Measurements from ENCODE around the gene FBXO10. TPM values are rescaled to one million over a fixed set of nuclear protein-coding genes. Genes with fewer than 3 reads are reported as not detected.

The FBXO10 gene
- total RNA-seq, 1 donor from 2014 or later = 68.7 TPM

DNA sequence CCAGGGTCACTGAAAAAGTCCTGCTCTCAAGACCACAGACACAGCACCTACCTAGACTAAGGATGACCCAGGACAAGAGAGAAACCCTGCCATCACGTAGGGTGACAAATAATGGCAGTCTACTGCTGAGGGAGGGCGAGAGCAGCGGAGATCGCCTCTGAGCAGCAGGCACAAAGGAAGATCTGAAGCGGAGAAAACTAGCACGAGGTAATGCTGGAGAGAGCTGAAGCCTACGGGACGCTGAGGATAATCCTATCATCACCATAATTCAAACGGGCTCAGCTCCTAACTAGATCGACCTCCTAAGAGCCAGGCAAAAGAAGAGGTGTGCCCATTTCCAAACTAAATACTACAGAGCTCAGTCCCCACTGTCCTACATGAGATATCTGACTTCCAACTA, 41.3 kb downstream of the FBXO10 start:
- Mint-ChIP-seq H3K36me3 (ENCODE audit: unreplicated experiment) (peaks cover 4% of the 10 kb centered on the region), H3K9me3 (ENCODE audit: unreplicated experiment) (no peaks in the 10 kb centered on the region)

DNA sequence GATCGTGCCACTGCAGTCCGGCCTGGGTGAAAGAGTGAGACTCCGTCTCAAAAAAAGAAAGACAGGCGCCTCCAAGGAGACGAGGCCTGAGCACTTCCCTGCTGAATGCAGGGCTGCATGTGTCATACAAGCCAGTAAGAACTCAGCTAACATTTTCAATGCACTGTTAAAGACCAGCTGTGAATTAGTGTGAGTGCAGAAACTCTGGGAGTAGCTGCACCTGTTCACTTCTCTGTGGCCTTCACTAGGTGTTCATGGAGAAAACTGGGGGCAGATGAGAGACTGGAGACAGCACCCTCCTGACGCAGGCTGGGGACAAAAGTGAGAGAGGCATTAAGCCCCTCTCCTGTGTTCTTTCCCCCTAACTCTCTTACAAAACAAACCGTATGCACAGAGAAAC, 41.8 kb downstream of the FBXO10 start:
- Mint-ChIP-seq H3K4me3 (ENCODE audit: unreplicated experiment) (no peak overlapping the region), H3K36me3 (ENCODE audit: unreplicated experiment) (peaks cover 4% of the 10 kb centered on the region), H3K4me1 (ENCODE audit: low read depth, unreplicated experiment) (peaks cover 4% of the 10 kb centered on the region), H3K27ac (ENCODE audit: unreplicated experiment) (no peak overlapping the region), H3K9me3 (ENCODE audit: unreplicated experiment) (no peaks in the 10 kb centered on the region), H3K27me3 (ENCODE audit: unreplicated experiment) (peaks cover 2% of the 10 kb centered on the region)
- no peak for DNase-seq
- TF ChIP-seq, protein P1, sequence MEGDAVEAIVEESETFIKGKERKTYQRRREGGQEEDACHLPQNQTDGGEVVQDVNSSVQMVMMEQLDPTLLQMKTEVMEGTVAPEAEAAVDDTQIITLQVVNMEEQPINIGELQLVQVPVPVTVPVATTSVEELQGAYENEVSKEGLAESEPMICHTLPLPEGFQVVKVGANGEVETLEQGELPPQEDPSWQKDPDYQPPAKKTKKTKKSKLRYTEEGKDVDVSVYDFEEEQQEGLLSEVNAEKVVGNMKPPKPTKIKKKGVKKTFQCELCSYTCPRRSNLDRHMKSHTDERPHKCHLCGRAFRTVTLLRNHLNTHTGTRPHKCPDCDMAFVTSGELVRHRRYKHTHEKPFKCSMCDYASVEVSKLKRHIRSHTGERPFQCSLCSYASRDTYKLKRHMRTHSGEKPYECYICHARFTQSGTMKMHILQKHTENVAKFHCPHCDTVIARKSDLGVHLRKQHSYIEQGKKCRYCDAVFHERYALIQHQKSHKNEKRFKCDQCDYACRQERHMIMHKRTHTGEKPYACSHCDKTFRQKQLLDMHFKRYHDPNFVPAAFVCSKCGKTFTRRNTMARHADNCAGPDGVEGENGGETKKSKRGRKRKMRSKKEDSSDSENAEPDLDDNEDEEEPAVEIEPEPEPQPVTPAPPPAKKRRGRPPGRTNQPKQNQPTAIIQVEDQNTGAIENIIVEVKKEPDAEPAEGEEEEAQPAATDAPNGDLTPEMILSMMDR (IDR thresholded peaks at IDR 0.05; ENCODE audit: partially characterized antibody, unreplicated experiment) = no peak

More for the DNA sequence above, 41.3 kb downstream of the FBXO10 start:
- Mint-ChIP-seq H3K4me1 (ENCODE audit: low read depth, unreplicated experiment) (peaks cover 4% of the 10 kb centered on the region), H3K4me3 (ENCODE audit: unreplicated experiment) (no peak overlapping the region), H3K27me3 (ENCODE audit: unreplicated experiment) (peaks cover 2% of the 10 kb centered on the region), H3K27ac (ENCODE audit: unreplicated experiment) (peak overlapping the region; percentile 56)
- DNase-seq = no peak
- TF ChIP-seq, protein P1 (IDR thresholded peaks at IDR 0.05; ENCODE audit: partially characterized antibody, unreplicated experiment) = no peak

DNA sequence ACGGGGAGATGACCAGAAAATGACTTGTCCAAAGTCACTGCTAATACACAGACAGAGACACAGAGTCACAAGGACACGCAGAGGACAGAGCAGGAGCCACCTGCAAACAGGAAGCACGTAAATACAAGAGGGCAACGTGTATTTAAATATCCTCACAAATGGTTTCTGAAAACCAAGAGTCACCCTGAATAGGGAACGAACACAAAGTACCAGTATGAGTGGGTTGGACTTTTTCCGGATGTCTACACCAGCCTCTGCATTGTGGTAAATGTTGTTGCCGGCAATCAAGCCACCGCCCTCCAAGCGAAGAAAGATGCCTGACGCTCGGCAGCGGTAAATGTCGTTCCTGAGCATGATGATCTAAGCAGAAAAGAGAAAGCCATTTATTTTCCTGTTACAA, 44.5 kb downstream of the FBXO10 start:
- no peak overlapping the region for H3K4me3 Mint-ChIP-seq (ENCODE audit: unreplicated experiment)
- no peak for DNase-seq
- peaks cover 4% of the 10 kb centered on the region for H3K4me1 Mint-ChIP-seq (ENCODE audit: low read depth, unreplicated experiment)
- H3K36me3 Mint-ChIP-seq (ENCODE audit: unreplicated experiment) = peaks cover 8% of the 10 kb centered on the region
- H3K27ac Mint-ChIP-seq (ENCODE audit: unreplicated experiment) = no peak overlapping the region
- H3K9me3 Mint-ChIP-seq (ENCODE audit: unreplicated experiment) = peaks cover 1% of the 10 kb centered on the region
- TF ChIP-seq, protein P1 (IDR thresholded peaks at IDR 0.05; ENCODE audit: partially characterized antibody, unreplicated experiment) = no peak
- H3K27me3 Mint-ChIP-seq (ENCODE audit: unreplicated experiment) = peaks cover 2% of the 10 kb centered on the region

DNA sequence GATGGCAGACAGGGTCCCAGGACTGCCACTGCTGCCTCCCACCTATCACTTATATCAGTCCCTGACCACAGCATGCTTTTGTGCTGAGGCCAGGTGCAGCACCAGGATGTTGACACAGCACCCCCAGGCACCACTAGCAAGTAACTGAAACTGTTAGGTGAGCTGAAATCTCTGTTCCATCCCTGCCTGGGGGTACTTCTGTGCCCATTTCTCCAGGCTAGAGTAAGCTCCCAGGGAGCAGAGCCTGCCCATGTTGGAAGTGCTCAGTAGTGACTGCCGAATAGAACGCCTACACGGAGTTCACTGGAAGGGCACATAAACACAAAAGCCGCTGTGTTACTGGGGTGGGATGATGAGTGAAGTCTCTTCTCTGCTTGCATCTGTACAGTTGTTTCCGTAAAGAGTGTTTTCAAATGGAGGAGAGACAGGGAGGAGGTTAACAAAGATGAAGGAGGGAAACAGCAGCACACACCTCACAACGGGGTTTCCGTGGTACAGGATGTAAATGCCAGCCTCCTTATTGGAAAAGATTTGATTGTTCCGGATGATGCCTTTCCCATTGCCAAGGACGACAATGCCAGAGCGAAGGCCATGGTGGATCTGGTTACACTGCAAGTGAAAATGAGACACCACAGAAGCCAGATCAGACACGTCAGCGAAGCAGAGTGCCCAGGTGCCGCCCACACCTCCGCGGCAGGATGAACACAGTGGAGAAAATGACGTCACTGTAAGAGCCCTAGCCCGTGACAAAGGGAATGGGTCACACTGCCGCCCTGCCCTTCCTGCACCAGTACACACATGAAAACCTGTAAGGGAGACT, 47.3 kb downstream of the FBXO10 start:
- no peak for DNase-seq
- Mint-ChIP-seq H3K4me3 (ENCODE audit: unreplicated experiment) (no peak overlapping the region), H3K27ac (ENCODE audit: unreplicated experiment) (no peak overlapping the region), H3K4me1 (ENCODE audit: low read depth, unreplicated experiment) (no peaks in the 10 kb centered on the region), H3K27me3 (ENCODE audit: unreplicated experiment) (no peaks in the 10 kb centered on the region), H3K9me3 (ENCODE audit: unreplicated experiment) (peaks cover 1% of the 10 kb centered on the region), H3K36me3 (ENCODE audit: unreplicated experiment) (peaks cover 8% of the 10 kb centered on the region)
- TF ChIP-seq, protein P1 (IDR thresholded peaks at IDR 0.05; ENCODE audit: partially characterized antibody, unreplicated experiment) = no peak

DNA sequence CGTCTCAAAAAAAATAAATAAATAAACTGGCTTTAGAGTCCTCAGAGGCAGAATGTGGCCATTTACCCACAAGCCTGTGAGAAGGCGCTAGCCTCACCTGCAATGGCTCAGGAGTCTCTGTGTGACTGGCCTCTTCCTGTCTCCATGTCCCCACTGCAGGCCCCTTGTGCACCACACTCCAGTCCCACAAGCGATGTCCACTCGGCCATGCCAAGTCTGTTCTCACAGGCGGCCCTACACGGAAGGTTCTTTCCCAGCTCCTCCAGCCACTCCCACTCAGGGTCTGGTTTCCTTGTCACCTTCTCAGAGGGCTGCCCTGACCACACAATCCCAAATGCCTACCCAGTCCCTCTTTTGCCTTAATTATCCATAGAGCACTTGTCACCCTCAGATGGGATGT, 52.3 kb downstream of the FBXO10 start:
- H3K9me3 Mint-ChIP-seq (ENCODE audit: unreplicated experiment) = peaks cover 1% of the 10 kb centered on the region
- no peaks in the 10 kb centered on the region for H3K4me1 Mint-ChIP-seq (ENCODE audit: low read depth, unreplicated experiment)
- H3K4me3 Mint-ChIP-seq (ENCODE audit: unreplicated experiment) = no peak overlapping the region
- TF ChIP-seq, protein P1 (IDR thresholded peaks at IDR 0.05; ENCODE audit: partially characterized antibody, unreplicated experiment) = no peak
- no peak overlapping the region for H3K27ac Mint-ChIP-seq (ENCODE audit: unreplicated experiment)
- H3K27me3 Mint-ChIP-seq (ENCODE audit: unreplicated experiment) = peaks cover 4% of the 10 kb centered on the region
- no peak for DNase-seq
- peaks cover 18% of the 10 kb centered on the region for H3K36me3 Mint-ChIP-seq (ENCODE audit: unreplicated experiment)

All from glutamatergic neuron (in vitro differentiated cells).